ENCODE data around the gene CABLES1. TPM values are rescaled to one million over a fixed set of nuclear protein-coding genes. Genes with fewer than 3 reads are reported as not detected.

CABLES1 gene
- total RNA-seq, 2 experiments from 2014 or later, result not detected

DNA sequence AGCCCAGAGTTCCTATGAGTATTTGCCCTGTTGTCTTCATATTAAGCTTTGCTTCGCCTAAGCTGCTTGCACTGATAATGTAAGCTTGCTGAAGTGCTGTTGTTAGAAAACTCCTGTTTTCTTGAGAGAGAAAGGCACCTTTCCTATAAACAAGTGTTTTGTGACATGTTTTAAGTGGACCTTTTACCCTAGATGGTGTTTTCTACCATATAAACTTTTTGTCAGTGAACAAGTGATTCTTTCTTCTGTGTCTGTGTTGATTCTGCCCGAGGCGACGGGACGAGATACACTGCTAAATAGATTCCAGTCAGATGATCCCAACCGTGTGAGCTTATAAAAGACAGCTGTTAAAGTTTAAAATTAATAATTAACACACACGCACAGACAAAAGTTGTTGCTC, 24.1 kb downstream of the CABLES1 start:
- intact Hi-C loops (cut with DNase I, micrococcal nuclease), result no loop called here
- ChIA-PET CTCF (no interaction called here), POLR2A (no interaction called here)
- ATAC-seq (ENCODE audit: poor library complexity) (no peak), DNase-seq (no peak)
- TF ChIP-seq, protein P1, sequence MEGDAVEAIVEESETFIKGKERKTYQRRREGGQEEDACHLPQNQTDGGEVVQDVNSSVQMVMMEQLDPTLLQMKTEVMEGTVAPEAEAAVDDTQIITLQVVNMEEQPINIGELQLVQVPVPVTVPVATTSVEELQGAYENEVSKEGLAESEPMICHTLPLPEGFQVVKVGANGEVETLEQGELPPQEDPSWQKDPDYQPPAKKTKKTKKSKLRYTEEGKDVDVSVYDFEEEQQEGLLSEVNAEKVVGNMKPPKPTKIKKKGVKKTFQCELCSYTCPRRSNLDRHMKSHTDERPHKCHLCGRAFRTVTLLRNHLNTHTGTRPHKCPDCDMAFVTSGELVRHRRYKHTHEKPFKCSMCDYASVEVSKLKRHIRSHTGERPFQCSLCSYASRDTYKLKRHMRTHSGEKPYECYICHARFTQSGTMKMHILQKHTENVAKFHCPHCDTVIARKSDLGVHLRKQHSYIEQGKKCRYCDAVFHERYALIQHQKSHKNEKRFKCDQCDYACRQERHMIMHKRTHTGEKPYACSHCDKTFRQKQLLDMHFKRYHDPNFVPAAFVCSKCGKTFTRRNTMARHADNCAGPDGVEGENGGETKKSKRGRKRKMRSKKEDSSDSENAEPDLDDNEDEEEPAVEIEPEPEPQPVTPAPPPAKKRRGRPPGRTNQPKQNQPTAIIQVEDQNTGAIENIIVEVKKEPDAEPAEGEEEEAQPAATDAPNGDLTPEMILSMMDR (IDR thresholded peaks at IDR 0.05), result no peak
- H3K4me3 Mint-ChIP-seq, result no peak overlapping the region
- Histone ChIP-seq H3K27me3 (ENCODE audit: control insufficient read depth in 1 of 2, insufficient read depth in 2 of 2, low read length in 2 of 2) (no peaks in the 10 kb centered on the region), H3K4me3 (ENCODE audit: low read length) (no peak overlapping the region), H3K4me1 (ENCODE audit: insufficient read depth, low read length) (no peaks in the 10 kb centered on the region), H3K9me3 (ENCODE audit: control insufficient read depth in 1 of 2, insufficient read depth in 1 of 2, low read length in 2 of 2) (no peaks in the 10 kb centered on the region), H3K36me3 (ENCODE audit: insufficient read depth, low read length) (no peaks in the 10 kb centered on the region), H3K27ac (ENCODE audit: low read depth in 1 of 2, low read length in 2 of 2) (no peak overlapping the region)
- no peaks in the 10 kb centered on the region for H3K36me3 Mint-ChIP-seq (ENCODE audit: low read depth)
- H3K27ac Mint-ChIP-seq, result no peak overlapping the region
- H3K4me1 Mint-ChIP-seq (ENCODE audit: low read depth), result no peaks in the 10 kb centered on the region
- no peaks in the 10 kb centered on the region for H3K9me3 Mint-ChIP-seq
- no peaks in the 10 kb centered on the region for H3K27me3 Mint-ChIP-seq

DNA sequence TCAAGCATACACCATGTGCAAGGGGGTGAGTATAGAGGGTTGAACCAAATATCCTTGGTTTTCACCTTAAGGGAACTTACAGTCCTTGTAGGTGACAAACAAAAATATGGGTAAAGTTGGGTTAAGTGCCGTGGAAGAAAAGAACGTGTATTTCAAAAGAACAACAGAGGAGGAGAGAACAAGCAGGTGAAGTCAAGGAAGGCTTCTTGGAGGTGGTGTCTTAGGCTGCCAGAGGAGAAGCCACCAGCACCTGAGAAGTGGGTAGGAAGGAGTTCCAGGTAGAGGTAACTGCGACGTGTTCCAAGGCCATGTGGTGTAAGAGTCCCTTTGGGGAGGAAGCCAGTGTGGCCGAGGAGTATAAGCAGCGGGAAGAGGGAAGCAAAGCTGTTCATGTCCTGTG, 27.2 kb downstream of the CABLES1 start:
- H3K4me1 Mint-ChIP-seq (ENCODE audit: low read depth), result no peaks in the 10 kb centered on the region
- H3K27me3 Mint-ChIP-seq, result peaks cover 4% of the 10 kb centered on the region
- TF ChIP-seq, protein P1 (IDR thresholded peaks at IDR 0.05), result no peak
- Histone ChIP-seq H3K27ac (ENCODE audit: low read depth in 1 of 2, low read length in 2 of 2) (no peak overlapping the region), H3K4me1 (ENCODE audit: insufficient read depth, low read length) (no peaks in the 10 kb centered on the region), H3K27me3 (ENCODE audit: control insufficient read depth in 1 of 2, insufficient read depth in 2 of 2, low read length in 2 of 2) (no peaks in the 10 kb centered on the region), H3K4me3 (ENCODE audit: low read length) (no peak overlapping the region), H3K36me3 (ENCODE audit: insufficient read depth, low read length) (no peaks in the 10 kb centered on the region), H3K9me3 (ENCODE audit: control insufficient read depth in 1 of 2, insufficient read depth in 1 of 2, low read length in 2 of 2) (no peaks in the 10 kb centered on the region)
- ATAC-seq (ENCODE audit: poor library complexity) (no peak), DNase-seq (no peak)
- H3K27ac Mint-ChIP-seq, result no peak overlapping the region
- ChIA-PET POLR2A (no interaction called here), CTCF (no interaction called here)
- no peaks in the 10 kb centered on the region for H3K9me3 Mint-ChIP-seq
- intact Hi-C loops (cut with DNase I, micrococcal nuclease), result no loop called here
- H3K36me3 Mint-ChIP-seq (ENCODE audit: low read depth), result no peaks in the 10 kb centered on the region
- no peak overlapping the region for H3K4me3 Mint-ChIP-seq

DNA sequence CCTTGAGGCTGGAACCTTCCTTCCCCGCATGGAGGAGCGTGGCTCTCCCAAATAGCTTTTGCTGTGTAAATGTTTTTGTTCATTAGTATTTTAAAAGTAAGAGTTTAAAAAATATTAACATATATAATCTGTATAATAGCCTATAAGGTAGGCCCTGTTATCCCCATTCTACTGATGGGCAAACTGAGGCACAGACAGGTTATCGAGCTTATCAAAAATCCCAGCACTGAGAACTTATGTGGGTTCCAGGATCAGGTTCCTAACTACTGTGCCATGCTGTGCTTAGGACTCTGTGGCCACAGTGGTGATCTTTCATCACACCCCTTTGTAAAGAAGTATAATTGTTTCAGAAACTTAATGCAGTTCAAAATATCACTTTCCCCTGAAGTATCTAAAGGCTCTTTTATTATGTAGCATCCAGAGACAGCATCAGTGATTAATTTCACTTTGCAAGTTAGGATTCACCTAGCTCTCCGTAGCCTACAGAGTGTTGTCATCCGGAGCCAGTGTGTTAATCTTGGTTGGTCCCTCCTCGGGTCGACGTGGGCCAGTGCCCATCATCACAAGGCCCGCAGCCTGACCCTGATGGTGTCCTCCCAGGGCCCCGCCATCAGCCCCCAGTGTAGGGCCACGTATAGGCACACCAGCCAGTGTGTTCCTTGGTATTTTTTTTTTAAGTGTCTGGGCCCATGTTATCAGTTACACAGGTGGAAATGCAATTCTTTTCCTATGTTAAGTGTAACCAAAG, 28.7 kb downstream of the CABLES1 start:
- Histone ChIP-seq H3K36me3 (ENCODE audit: insufficient read depth, low read length) (no peaks in the 10 kb centered on the region), H3K27me3 (ENCODE audit: control insufficient read depth in 1 of 2, insufficient read depth in 2 of 2, low read length in 2 of 2) (no peaks in the 10 kb centered on the region), H3K4me3 (ENCODE audit: low read length) (no peak overlapping the region), H3K27ac (ENCODE audit: low read depth in 1 of 2, low read length in 2 of 2) (no peak overlapping the region), H3K4me1 (ENCODE audit: insufficient read depth, low read length) (no peaks in the 10 kb centered on the region), H3K9me3 (ENCODE audit: control insufficient read depth in 1 of 2, insufficient read depth in 1 of 2, low read length in 2 of 2) (no peaks in the 10 kb centered on the region)
- intact Hi-C loops (cut with DNase I, micrococcal nuclease), result no loop called here
- no peak for DNase-seq
- Mint-ChIP-seq H3K4me3 (no peak overlapping the region), H3K36me3 (ENCODE audit: low read depth) (no peaks in the 10 kb centered on the region), H3K9me3 (no peaks in the 10 kb centered on the region), H3K27ac (no peak overlapping the region), H3K4me1 (ENCODE audit: low read depth) (no peaks in the 10 kb centered on the region), H3K27me3 (peaks cover 5% of the 10 kb centered on the region)
- ChIA-PET CTCF (no interaction called here), POLR2A (no interaction called here)
- ATAC-seq (ENCODE audit: poor library complexity), result no peak
- TF ChIP-seq, protein P1 (IDR thresholded peaks at IDR 0.05), result no peak
